ENCODE measurements around the gene SCGB3A1. TPM values are rescaled to one million over a fixed set of nuclear protein-coding genes. Genes with fewer than 3 reads are reported as not detected.

SCGB3A1 gene
- total RNA-seq, 1 experiment from 2014 or later: not detected

GRCh38 chr5:180613814-180614188, 22.5 kb upstream of the SCGB3A1 start:
- ATAC-seq (no peak), DNase-seq (ENCODE audit: low spot score) (no peak)
- POLR2A ChIA-PET: no interaction called here
- H3K4me1 Mint-ChIP-seq: no peaks in the 10 kb centered on the region
- peaks cover 12% of the 10 kb centered on the region for H3K27me3 Mint-ChIP-seq (ENCODE audit: low read depth)
- no peak overlapping the region for H3K27ac Mint-ChIP-seq
- no peaks in the 10 kb centered on the region for H3K36me3 Mint-ChIP-seq
- no peak for TF ChIP-seq ZNF416 (CRISPR knock-in tag; IDR thresholded peaks at IDR 0.05)
- TF ChIP-seq ATF3 (CRISPR knock-in tag; conservative IDR thresholded peaks at IDR 0.05): no peak
- TF ChIP-seq HMGA2 (CRISPR knock-in tag; IDR thresholded peaks at IDR 0.05): no peak
- no peak for TF ChIP-seq ERG (CRISPR knock-in tag; IDR thresholded peaks at IDR 0.05)
- no peak for TF ChIP-seq FOXP1 (CRISPR knock-in tag; IDR thresholded peaks at IDR 0.05; ENCODE audit: borderline replicate concordance)
- TF ChIP-seq CTCF (IDR thresholded peaks at IDR 0.05): no peak
- no peak for TF ChIP-seq ZNF532 (CRISPR knock-in tag; IDR thresholded peaks at IDR 0.05; ENCODE audit: borderline replicate concordance)
- no peak for TF ChIP-seq IRF2 (CRISPR knock-in tag; IDR thresholded peaks at IDR 0.05; ENCODE audit: borderline replicate concordance, low read depth)
- TF ChIP-seq MYBL2 (CRISPR knock-in tag; IDR thresholded peaks at IDR 0.05): no peak
- TF ChIP-seq ZNF138 (CRISPR knock-in tag; conservative IDR thresholded peaks at IDR 0.05): no peak
- TF ChIP-seq MXD4 (CRISPR knock-in tag; IDR thresholded peaks at IDR 0.05; ENCODE audit: borderline replicate concordance): no peak
- TF ChIP-seq OVOL2 (CRISPR knock-in tag; IDR thresholded peaks at IDR 0.05; ENCODE audit: borderline replicate concordance): no peak
- TF ChIP-seq PRRX2 (CRISPR knock-in tag; IDR thresholded peaks at IDR 0.05): no peak
- no peak for TF ChIP-seq ATF1 (CRISPR knock-in tag; IDR thresholded peaks at IDR 0.05)
- no peak for TF ChIP-seq CREM (CRISPR knock-in tag; IDR thresholded peaks at IDR 0.05)
- TF ChIP-seq ATF2 (CRISPR knock-in tag; IDR thresholded peaks at IDR 0.05; ENCODE audit: borderline replicate concordance, low read depth): no peak
- no peak for TF ChIP-seq EMX1 (CRISPR knock-in tag; IDR thresholded peaks at IDR 0.05)
- TF ChIP-seq ZNF263 (CRISPR knock-in tag; IDR thresholded peaks at IDR 0.05; ENCODE audit: low read depth): no peak
- no peak for TF ChIP-seq JUN (CRISPR knock-in tag; IDR thresholded peaks at IDR 0.05)
- no peak for TF ChIP-seq CDX4 (CRISPR knock-in tag; IDR thresholded peaks at IDR 0.05; ENCODE audit: borderline replicate concordance)
- no peaks in the 10 kb centered on the region for H3K9me3 Mint-ChIP-seq
- CTCF ChIA-PET: no interaction called here
- no peak overlapping the region for H3K4me3 Mint-ChIP-seq

Measured in WTC11 (cell line).